GM12801 (cell line): Measurements from ENCODE around the gene UNC5C.

Experiments used
- CTCF ChIP-seq: IDR thresholded peaks from one replicate; pipeline ENCODE4 v1.5.1; 2011; ENCODE audit warnings: control low read depth; ENCODE audit not compliant: insufficient read length; ENCODE audit errors: extremely low read depth

UNC5C gene

GRCh38 chr4:95251568-95251967 lies 297.2 kb downstream of the UNC5C start:
- TF ChIP-seq CTCF = no peak

DNA sequence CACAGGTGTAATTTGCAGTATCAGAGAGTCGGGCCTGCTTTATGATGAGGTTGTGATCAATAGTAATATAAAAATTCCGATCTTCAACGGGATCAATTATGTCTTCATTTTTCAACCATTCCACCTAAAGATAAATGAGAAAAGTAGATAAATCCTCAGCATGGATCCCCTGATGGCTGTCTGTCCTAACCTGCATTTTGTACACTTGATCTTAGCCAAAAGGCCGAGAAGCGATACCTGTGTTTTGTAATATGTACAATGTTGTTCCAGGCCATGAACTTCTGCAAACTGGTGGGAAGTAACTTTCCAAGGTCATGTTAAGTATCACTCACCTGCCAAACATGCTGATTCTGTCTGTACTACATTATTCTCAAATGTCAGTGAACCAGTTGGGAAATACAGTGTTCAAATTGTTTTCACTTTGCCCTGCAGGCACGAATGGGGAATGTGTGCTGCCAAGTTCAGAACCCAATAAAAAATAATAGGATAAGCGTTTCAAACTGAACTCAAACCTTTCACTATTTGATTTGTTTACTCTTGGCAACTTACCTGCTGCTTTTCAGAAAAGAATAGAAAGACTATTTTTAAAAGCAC lies 298.1 kb downstream of the UNC5C start:
- TF ChIP-seq CTCF = no peak

GRCh38 chr4:95249426-95250021 lies 299.2 kb downstream of the UNC5C start:
- TF ChIP-seq CTCF = no peak

GRCh38 chr4:95248720-95249425 lies 299.9 kb downstream of the UNC5C start:
- TF ChIP-seq CTCF = no peak

- TF ChIP-seq CTCF = no peak
Measured at GRCh38 chr4:95243892-95244291, 304.9 kb downstream of the UNC5C start.

- no peak for TF ChIP-seq CTCF
Measured at GRCh38 chr4:95238554-95238953, 310.2 kb downstream of the UNC5C start.

GRCh38 chr4:95232358-95233156 lies 316.2 kb downstream of the UNC5C start:
- TF ChIP-seq CTCF = no peak
